Activated T-helper 17 cell treated with anti-CD3 and anti-CD28 coated beads, Interleukin-2, amount 50 U/mL, for 72 hours (primary cell): ENCODE results near the gene LCE3A. TPM values are rescaled to one million over a fixed set of nuclear protein-coding genes. Genes with fewer than 3 reads are reported as not detected.
"Not testable (repeated sequence)": the region's sequence is repeated elsewhere in the genome, so short reads cannot be mapped to it uniquely, and the experiment has no call there.

Experiments used
- ATAC-seq: fragments of 150-1000 bp; cut with Tn5 transposase; replicated peaks from 2 replicates; pipeline ENCODE4 v1.10.0; 2021; ENCODE audit warnings: mild to moderate bottlenecking, moderate library complexity
- H3K27ac Mint-ChIP-seq: one replicate; pipeline ENCODE4 v1.8.0; 2022; ENCODE audit warnings: mixed read lengths
- H3K27me3 Mint-ChIP-seq: one replicate; pipeline ENCODE4 v1.8.0; 2022; ENCODE audit warnings: mixed read lengths
- H3K36me3 Mint-ChIP-seq: one replicate; pipeline ENCODE4 v1.8.0; 2022; ENCODE audit warnings: low read depth, mild to moderate bottlenecking, mixed read lengths
- H3K4me1 Mint-ChIP-seq: one replicate; pipeline ENCODE4 v1.8.0; 2022; ENCODE audit warnings: mixed read lengths
- H3K4me3 Mint-ChIP-seq: one replicate; pipeline ENCODE4 v1.8.0; 2022; ENCODE audit warnings: mild to moderate bottlenecking, mixed read lengths
- H3K9me3 Mint-ChIP-seq: one replicate; pipeline ENCODE4 v1.8.0; 2022; ENCODE audit warnings: mixed read lengths
- total RNA-seq, 2 donors: library from RNA; stranded (reverse); gene quantifications; one replicate each; pipeline ENCODE4 v1.2.3, GENCODE V29; 2022

The LCE3A gene
- total RNA-seq, 2 donors from 2014 or later, result not detected

DNA sequence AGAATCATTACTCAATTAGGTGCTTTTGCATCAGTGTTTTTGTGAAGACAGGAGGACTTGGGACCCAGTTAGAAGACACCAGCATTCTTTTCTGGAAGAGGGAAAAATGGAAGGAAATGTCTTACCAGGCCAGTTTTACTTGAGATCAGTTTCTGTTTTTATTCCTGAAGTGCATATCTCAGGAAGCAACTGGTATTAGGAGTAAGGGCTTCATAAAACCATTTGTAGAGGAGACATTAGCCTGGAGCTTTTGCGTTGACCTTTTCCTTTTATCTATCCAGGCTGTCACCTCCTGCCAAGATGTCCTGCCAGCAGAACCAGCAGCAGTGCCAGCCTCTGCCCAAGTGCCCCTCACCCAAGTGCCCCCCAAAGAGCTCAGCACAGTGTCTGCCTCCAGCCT lies 9.4 kb downstream of the LCE3A start, which contains the start of gene LCE3B:
Gene LCE3B (plus strand): TSS at position 301 of the 400 bp plus-strand sequence. CDS start 0 bp downstream, at position 301.
- ATAC-seq, result no peak
- Mint-ChIP-seq H3K36me3 (no peaks in the 10 kb centered on the region), H3K27ac (no peak within 1 kb of the TSS), H3K4me1 (no peaks in the 10 kb centered on the region), H3K4me3 (no peak within 1 kb of the TSS), H3K27me3 (peaks cover 41% of the 10 kb centered on the region), H3K9me3 (peaks cover 3% of the 10 kb centered on the region)

DNA sequence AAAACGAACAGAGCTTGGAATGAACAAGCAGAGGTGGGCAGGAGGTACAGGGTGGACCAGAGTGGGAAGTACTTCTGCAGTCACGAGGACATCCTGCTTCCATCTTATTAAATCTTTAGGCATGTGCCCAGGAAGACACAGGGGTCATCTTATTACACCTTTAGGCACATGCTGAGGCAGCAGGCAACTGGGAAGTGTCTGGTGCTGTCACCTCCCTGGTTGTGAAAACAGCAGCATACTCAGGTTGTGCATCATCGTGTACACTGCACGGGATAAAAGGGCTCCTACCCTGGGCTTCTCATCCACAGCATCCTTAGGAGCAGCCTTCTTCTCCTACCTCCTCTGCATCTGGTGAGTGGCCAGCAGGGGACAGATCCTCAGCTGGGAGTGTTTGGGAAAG lies 23.0 kb downstream of the LCE3A start, which contains the start of gene LCE3C:
Gene LCE3C (plus strand): TSS at position 301 of the 400 bp plus-strand sequence. CDS start 498 bp downstream, outside the sequence.
- no peak within 1 kb of the TSS for H3K4me3 Mint-ChIP-seq
- H3K9me3 Mint-ChIP-seq, result peaks cover 5% of the 10 kb centered on the region
- H3K27me3 Mint-ChIP-seq, result peaks cover 34% of the 10 kb centered on the region
- no peaks in the 10 kb centered on the region for H3K4me1 Mint-ChIP-seq
- ATAC-seq, result no peak
- H3K27ac Mint-ChIP-seq, result no peak within 1 kb of the TSS
- H3K36me3 Mint-ChIP-seq, result no peaks in the 10 kb centered on the region

DNA sequence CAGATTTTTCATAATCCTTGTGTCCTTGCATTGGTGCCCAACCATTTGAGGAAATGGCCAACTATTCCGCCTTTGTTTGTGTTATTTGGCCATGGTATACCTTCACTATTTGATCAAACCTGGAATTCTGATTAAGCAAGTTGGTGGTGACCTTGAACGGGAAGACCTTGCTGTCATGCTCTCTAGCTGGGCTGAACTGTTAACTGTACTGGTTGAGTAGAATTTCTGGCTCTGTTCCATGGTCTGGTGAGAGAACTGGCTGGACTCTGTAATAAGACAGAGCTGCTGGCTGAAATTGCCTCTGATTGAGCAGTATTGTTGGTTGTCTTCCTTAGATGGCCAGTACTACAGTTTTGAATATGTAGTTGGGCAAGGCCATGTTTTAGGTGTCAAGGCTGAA lies 25.9 kb downstream of the LCE3A start:
- H3K9me3 Mint-ChIP-seq, result peaks cover 5% of the 10 kb centered on the region

GRCh38 chr1:152585586-152585985 lies 37.3 kb downstream of the LCE3A start:
- peaks cover 19% of the 10 kb centered on the region for H3K27me3 Mint-ChIP-seq
- no peaks in the 10 kb centered on the region for H3K36me3 Mint-ChIP-seq
- H3K27ac Mint-ChIP-seq, result no peak overlapping the region
- H3K9me3 Mint-ChIP-seq, result no peaks in the 10 kb centered on the region
- H3K4me3 Mint-ChIP-seq, result no peak overlapping the region
- no peaks in the 10 kb centered on the region for H3K4me1 Mint-ChIP-seq
- no peak for ATAC-seq

More for the DNA sequence above, 25.9 kb downstream of the LCE3A start:
- ATAC-seq, result no peak
- Mint-ChIP-seq H3K4me1 (no peaks in the 10 kb centered on the region), H3K36me3 (no peaks in the 10 kb centered on the region), H3K4me3 (no peak overlapping the region), H3K27ac (no peak overlapping the region), H3K27me3 (peaks cover 29% of the 10 kb centered on the region)

DNA sequence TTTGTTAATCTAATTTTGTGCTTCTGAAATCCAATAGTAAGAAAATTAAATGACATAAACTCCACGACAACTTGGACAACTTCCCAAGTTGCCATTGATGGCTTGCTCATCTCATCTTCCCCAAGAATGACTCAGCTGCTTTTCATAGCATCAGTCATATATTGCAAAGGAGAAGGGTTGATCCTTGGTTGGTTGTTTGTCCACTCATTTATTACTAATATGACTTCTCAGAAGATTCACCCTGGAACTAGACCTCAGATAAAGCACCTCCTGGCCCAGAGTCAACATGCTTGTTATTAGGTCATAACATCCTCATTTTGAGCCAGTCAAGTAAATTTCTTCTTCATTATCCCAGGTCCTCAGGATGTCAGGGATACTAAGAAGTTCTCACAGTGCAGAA lies 40.3 kb downstream of the LCE3A start:
- peak; percentile 44 for ATAC-seq
- Mint-ChIP-seq H3K4me3 (no peak overlapping the region), H3K36me3 (no peaks in the 10 kb centered on the region), H3K27ac (no peak overlapping the region), H3K4me1 (no peaks in the 10 kb centered on the region), H3K9me3 (no peaks in the 10 kb centered on the region), H3K27me3 (peaks cover 26% of the 10 kb centered on the region)

GRCh38 chr1:152580433-152580832 lies 42.5 kb downstream of the LCE3A start, which contains the start of gene LCE3D:
LCE3D (minus strand) TSS chr1:152580516; CDS start chr1:152579936, 580 bp downstream.
- Mint-ChIP-seq H3K4me3 (no peak within 1 kb of the TSS), H3K27me3 (peaks cover 24% of the 10 kb centered on the region), H3K36me3 (no peaks in the 10 kb centered on the region), H3K9me3 (no peaks in the 10 kb centered on the region), H3K27ac (no peak within 1 kb of the TSS), H3K4me1 (no peaks in the 10 kb centered on the region)
- ATAC-seq, result no peak

- H3K4me1 Mint-ChIP-seq, H3K36me3 Mint-ChIP-seq, H3K9me3 Mint-ChIP-seq, H3K27ac Mint-ChIP-seq, ATAC-seq, H3K4me3 Mint-ChIP-seq: not testable (repeated sequence)
- H3K27me3 Mint-ChIP-seq, result peaks cover 30% of the 10 kb centered on the region
Measured at GRCh38 chr1:152579526-152579925, 43.4 kb downstream of the LCE3A start.

DNA sequence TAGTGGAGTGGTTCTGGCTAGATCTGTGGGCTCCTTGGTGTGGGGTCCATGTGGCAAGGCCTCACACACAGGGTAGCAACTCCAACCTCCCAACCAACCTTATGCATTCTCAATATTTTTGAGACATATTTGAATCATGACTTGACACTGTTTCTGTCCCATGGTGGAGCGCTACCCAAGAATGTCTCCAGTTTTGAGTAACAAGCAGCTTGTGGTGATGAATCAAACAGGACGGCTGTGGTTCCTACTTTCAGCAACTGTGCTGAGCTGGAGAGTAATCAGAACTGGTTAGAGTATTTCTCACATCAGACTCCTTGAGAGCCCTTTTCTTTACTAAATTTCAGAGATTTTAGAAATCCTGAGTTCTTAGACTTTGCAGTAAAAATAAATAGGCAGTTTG lies 45.7 kb downstream of the LCE3A start:
- Mint-ChIP-seq H3K27me3 (peaks cover 36% of the 10 kb centered on the region), H3K4me1 (no peaks in the 10 kb centered on the region), H3K36me3 (no peaks in the 10 kb centered on the region), H3K4me3 (no peak overlapping the region), H3K9me3 (no peaks in the 10 kb centered on the region), H3K27ac (no peak overlapping the region)
- peak; percentile 94 for ATAC-seq

Other genes with a start within 250 kb of the LCE3A start
- gene CRNN, start 208.8 kb downstream of the LCE3A start, total RNA-seq, result not detected
- gene LCE5A, start 112.3 kb downstream of the LCE3A start, total RNA-seq, result not detected
- not detected for gene CRCT1, start 108.6 kb downstream of the LCE3A start, total RNA-seq
- not detected for gene LCE3E, start 56.3 kb downstream of the LCE3A start, total RNA-seq
- not detected for gene LCE3D, start 42.6 kb downstream of the LCE3A start, total RNA-seq
- gene LCE3C, start 22.9 kb downstream of the LCE3A start, total RNA-seq, result not detected
- gene LCE3B, start 9.3 kb downstream of the LCE3A start, total RNA-seq, result not detected
- gene LCE2D, start 40.3 kb upstream of the LCE3A start, total RNA-seq, result not detected
- not detected for gene LCE2C, start 52.2 kb upstream of the LCE3A start, total RNA-seq
- not detected for gene LCE2B, start 63.0 kb upstream of the LCE3A start, total RNA-seq
- not detected for gene LCE2A, start 75.2 kb upstream of the LCE3A start, total RNA-seq
- not detected for gene LCE4A, start 85.1 kb upstream of the LCE3A start, total RNA-seq
- gene KPRP, start 134.9 kb upstream of the LCE3A start, total RNA-seq, result not detected
- gene LCE1F, start 152.0 kb upstream of the LCE3A start, total RNA-seq, result not detected
- not detected for gene LCE1E, start 163.2 kb upstream of the LCE3A start, total RNA-seq
- not detected for gene LCE1D, start 173.6 kb upstream of the LCE3A start, total RNA-seq
- not detected for gene LCE1C, start 183.5 kb upstream of the LCE3A start, total RNA-seq
- not detected for gene LCE1B, start 188.9 kb upstream of the LCE3A start, total RNA-seq
- not detected for gene LCE1A, start 204.4 kb upstream of the LCE3A start, total RNA-seq
- not detected for gene LCE6A, start 219.8 kb upstream of the LCE3A start, total RNA-seq
- not detected for gene LCE7A, start 236.9 kb upstream of the LCE3A start, total RNA-seq